KMS-11 (cell line): ENCODE results near the gene RIOK1.

Experiments
- H2AFZ ChIP-seq: fragments of 200-600 bp; sonication (generic); 2 replicates; pipeline ENCODE4 v1.6.1; 2016; ENCODE audit warnings: antibody characterized with exemption, mixed run types, low read depth
- H3K27ac ChIP-seq: fragments of 200-600 bp; sonication (generic); 2 replicates; pipeline ENCODE4 v1.6.1; 2016; ENCODE audit warnings: mild to moderate bottlenecking, mixed run types
- H3K27me3 ChIP-seq: fragments of 200-600 bp; sonication (generic); 2 replicates; pipeline ENCODE4 v1.6.1; 2017; ENCODE audit warnings: mild to moderate bottlenecking, low read depth, mixed run types, moderate library complexity; ENCODE audit not compliant: insufficient read depth
- H3K36me3 ChIP-seq: fragments of 200-600 bp; sonication (generic); 2 replicates; pipeline ENCODE4 v1.6.1; 2017; ENCODE audit warnings: mild to moderate bottlenecking, mixed run types; ENCODE audit not compliant: insufficient read depth
- H3K4me1 ChIP-seq: fragments of 200-600 bp; sonication (generic); 2 replicates; pipeline ENCODE4 v1.6.1; 2016; ENCODE audit warnings: mild to moderate bottlenecking, low read depth, mixed run types; ENCODE audit not compliant: poor library complexity, severe bottlenecking
- H3K4me2 ChIP-seq: fragments of 200-600 bp; sonication (generic); 2 replicates; pipeline ENCODE4 v1.7.0; 2016; ENCODE audit warnings: mild to moderate bottlenecking, mixed run types
- H3K4me3 ChIP-seq: fragments of 200-600 bp; sonication (generic); IDR thresholded peaks from 2 replicates; pipeline ENCODE4 v1.6.1; 2017; ENCODE audit warnings: low read depth, low read length, mixed read lengths; ENCODE audit not compliant: insufficient read depth
- H3K79me2 ChIP-seq: fragments of 200-600 bp; sonication (generic); 2 replicates; pipeline ENCODE4 v1.6.1; 2016; ENCODE audit warnings: low read depth, mixed run types; ENCODE audit not compliant: insufficient read depth
- H3K9ac ChIP-seq: fragments of 200-600 bp; sonication (generic); 2 replicates; pipeline ENCODE4 v1.6.1; 2016; ENCODE audit warnings: mild to moderate bottlenecking, mixed run types
- H4K20me1 ChIP-seq: fragments of 200-600 bp; sonication (generic); 2 replicates; pipeline ENCODE4 v1.6.1; 2016; ENCODE audit warnings: mild to moderate bottlenecking, mixed run types; ENCODE audit not compliant: insufficient read depth
- TF ChIP-seq, protein P1 (sequence below): fragments of 200-600 bp; sonication (generic); conservative IDR thresholded peaks from 2 replicates; pipeline ENCODE4 v1.6.1; 2017; ENCODE audit warnings: low read depth, mild to moderate bottlenecking, antibody characterized with exemption, low read length, moderate library complexity, mixed read lengths

Gene RIOK1

GRCh38 chr6:7411328-7411727 is 21.7 kb downstream of the RIOK1 start:
- TF ChIP-seq, protein P1, sequence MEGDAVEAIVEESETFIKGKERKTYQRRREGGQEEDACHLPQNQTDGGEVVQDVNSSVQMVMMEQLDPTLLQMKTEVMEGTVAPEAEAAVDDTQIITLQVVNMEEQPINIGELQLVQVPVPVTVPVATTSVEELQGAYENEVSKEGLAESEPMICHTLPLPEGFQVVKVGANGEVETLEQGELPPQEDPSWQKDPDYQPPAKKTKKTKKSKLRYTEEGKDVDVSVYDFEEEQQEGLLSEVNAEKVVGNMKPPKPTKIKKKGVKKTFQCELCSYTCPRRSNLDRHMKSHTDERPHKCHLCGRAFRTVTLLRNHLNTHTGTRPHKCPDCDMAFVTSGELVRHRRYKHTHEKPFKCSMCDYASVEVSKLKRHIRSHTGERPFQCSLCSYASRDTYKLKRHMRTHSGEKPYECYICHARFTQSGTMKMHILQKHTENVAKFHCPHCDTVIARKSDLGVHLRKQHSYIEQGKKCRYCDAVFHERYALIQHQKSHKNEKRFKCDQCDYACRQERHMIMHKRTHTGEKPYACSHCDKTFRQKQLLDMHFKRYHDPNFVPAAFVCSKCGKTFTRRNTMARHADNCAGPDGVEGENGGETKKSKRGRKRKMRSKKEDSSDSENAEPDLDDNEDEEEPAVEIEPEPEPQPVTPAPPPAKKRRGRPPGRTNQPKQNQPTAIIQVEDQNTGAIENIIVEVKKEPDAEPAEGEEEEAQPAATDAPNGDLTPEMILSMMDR: no peak
- H3K36me3 ChIP-seq: no peaks in the 10 kb centered on the region
- H3K27ac ChIP-seq: no peak overlapping the region
- H3K9ac ChIP-seq: no peak overlapping the region
- no peak overlapping the region for H3K4me2 ChIP-seq
- no peak overlapping the region for H3K4me3 ChIP-seq
- H4K20me1 ChIP-seq: no peaks in the 10 kb centered on the region
- H2AFZ ChIP-seq: no peak overlapping the region
- H3K79me2 ChIP-seq: no peaks in the 10 kb centered on the region
- no peaks in the 10 kb centered on the region for H3K27me3 ChIP-seq
- H3K4me1 ChIP-seq: no peaks in the 10 kb centered on the region

GRCh38 chr6:7413151-7413823 is 23.7 kb downstream of the RIOK1 start:
- no peak overlapping the region for H3K9ac ChIP-seq
- no peak overlapping the region for H2AFZ ChIP-seq
- no peak overlapping the region for H3K27ac ChIP-seq
- H3K36me3 ChIP-seq: peaks cover 4% of the 10 kb centered on the region; the same call in 1 of the 2 replicates
- no peak overlapping the region for H3K4me3 ChIP-seq
- no peaks in the 10 kb centered on the region for H4K20me1 ChIP-seq
- TF ChIP-seq, protein P1: no peak
- H3K27me3 ChIP-seq: no peaks in the 10 kb centered on the region
- no peaks in the 10 kb centered on the region for H3K4me1 ChIP-seq
- H3K4me2 ChIP-seq: no peak overlapping the region
- no peaks in the 10 kb centered on the region for H3K79me2 ChIP-seq

GRCh38 chr6:7414811-7415210 is 25.2 kb downstream of the RIOK1 start:
- Histone ChIP-seq H3K27me3 (no peaks in the 10 kb centered on the region), H3K79me2 (no peaks in the 10 kb centered on the region), H4K20me1 (no peaks in the 10 kb centered on the region), H3K27ac (no peak overlapping the region), H3K9ac (no peak overlapping the region), H3K4me2 (no peak overlapping the region), H3K4me3 (no peak overlapping the region), H3K4me1 (no peaks in the 10 kb centered on the region), H3K36me3 (peaks cover 4% of the 10 kb centered on the region; the same call in 1 of the 2 replicates), H2AFZ (no peak overlapping the region)
- TF ChIP-seq, protein P1: no peak

DNA sequence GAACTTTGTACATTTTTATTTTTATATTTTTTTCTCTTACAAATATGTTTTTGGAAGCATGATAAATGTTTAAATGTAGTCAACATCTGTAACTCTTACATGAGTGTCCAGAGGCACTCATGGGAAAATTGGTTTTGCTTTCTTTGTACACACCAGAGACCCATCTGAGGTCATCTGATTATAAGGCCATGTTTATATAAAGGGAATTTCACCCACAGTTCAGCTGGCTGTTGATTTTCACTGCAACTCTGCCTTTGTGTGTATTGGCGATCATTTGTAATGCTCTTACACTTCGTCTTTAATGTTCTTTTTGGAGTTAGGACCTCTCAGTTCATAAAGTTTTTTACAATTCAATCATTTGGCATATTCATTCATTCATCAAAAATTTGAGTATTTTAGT is 28.1 kb downstream of the RIOK1 start:
- no peak overlapping the region for H3K4me2 ChIP-seq
- H3K79me2 ChIP-seq: no peaks in the 10 kb centered on the region
- no peaks in the 10 kb centered on the region for H3K4me1 ChIP-seq
- no peaks in the 10 kb centered on the region for H3K27me3 ChIP-seq
- no peak overlapping the region for H3K27ac ChIP-seq
- no peak overlapping the region for H3K4me3 ChIP-seq
- H2AFZ ChIP-seq: no peak overlapping the region
- no peak overlapping the region for H3K9ac ChIP-seq
- peaks cover 4% of the 10 kb centered on the region; the same call in 1 of the 2 replicates for H3K36me3 ChIP-seq
- TF ChIP-seq, protein P1: no peak
- no peaks in the 10 kb centered on the region for H4K20me1 ChIP-seq
